IMR-90 (cell line): ENCODE data around the gene ABHD5. TPM values are rescaled to one million over a fixed set of nuclear protein-coding genes. Genes with fewer than 3 reads are reported as not detected.

ENCODE experiments used
- ATAC-seq: fragments of 200-7000 bp; cut with Tn5 transposase; 2 replicates; pipeline ENCODE4 v1.9.1; 2020; ENCODE audit warnings: low read depth, mild to moderate bottlenecking, moderate library complexity
- BruUV-seq: library from RNA; stranded (reverse); fragments of 400-500 nt; replicated peaks from 2 replicates; lab custom pipeline; 2021; lab: Mats Ljungman, UMichigan
- CTCF ChIA-PET: fragments of 300-600 bp; formaldehyde crosslinking; extraction: SDS; loops from one replicate; lab custom pipeline; 2021; ENCODE audit warnings: antibody characterized with exemption; lab: Yijun Ruan, JAX
- POLR2A ChIA-PET: fragments of 300-600 bp; sonication (Branson Sonifier 250); formaldehyde crosslinking; loops from one replicate; lab custom pipeline; 2022; ENCODE audit warnings: antibody characterized with exemption; ENCODE audit not compliant: unreplicated experiment; lab: Charles Lee
- DNase-seq: peaks from one replicate; pipeline ENCODE4 v3.0.0; 2013
- H2AFZ ChIP-seq: replicated peaks from 2 replicates; pipeline ENCODE3; 2013; ENCODE audit warnings: low read length, mild to moderate bottlenecking; ENCODE audit not compliant: poor library complexity
- H2AK5ac ChIP-seq: 2 replicates; pipeline ENCODE4 v1.6.1; 2013; ENCODE audit warnings: low read depth, low read length, inconsistent platforms
- H2AK9ac ChIP-seq: replicated peaks from 2 replicates; pipeline ENCODE3; 2013; ENCODE audit warnings: mild to moderate bottlenecking, low read depth, low read length, moderate library complexity; ENCODE audit not compliant: poor library complexity
- H2BK120ac ChIP-seq: 2 replicates; pipeline ENCODE4 v1.6.1; 2013; ENCODE audit warnings: low read depth, low read length, inconsistent platforms
- H2BK15ac ChIP-seq: 3 replicates; pipeline ENCODE4 v1.6.1; 2013; ENCODE audit warnings: low read depth, low read length, inconsistent platforms
- H2BK20ac ChIP-seq: 2 replicates; pipeline ENCODE4 v1.6.1; 2013; ENCODE audit warnings: low read depth, mild to moderate bottlenecking, inconsistent platforms, low read length, moderate library complexity
- H2BK5ac ChIP-seq: 2 replicates; pipeline ENCODE4 v1.6.1; 2013; ENCODE audit warnings: mild to moderate bottlenecking, low read depth, low read length, inconsistent platforms; ENCODE audit not compliant: poor library complexity, severe bottlenecking
- H3K14ac ChIP-seq: replicated peaks from 2 replicates; pipeline ENCODE4 v1.6.1; 2013; ENCODE audit warnings: low read depth, low read length, inconsistent platforms
- H3K18ac ChIP-seq: 2 replicates; pipeline ENCODE4 v1.6.1; 2013; ENCODE audit warnings: low read depth, low read length, control low read depth
- H3K23ac ChIP-seq: 2 replicates; pipeline ENCODE4 v1.6.1; 2013; ENCODE audit warnings: low read depth, low read length, inconsistent platforms
- H3K27ac ChIP-seq: 2 replicates; pipeline ENCODE4 v1.5.1; 2013; ENCODE audit warnings: mild to moderate bottlenecking, control low read depth, low read length; ENCODE audit not compliant: insufficient read depth
- H3K27me3 ChIP-seq: 2 replicates; pipeline ENCODE4 v1.6.1; 2013; ENCODE audit warnings: low read length; ENCODE audit not compliant: control insufficient read depth, insufficient read depth
- H3K36me3 ChIP-seq: 2 replicates; pipeline ENCODE4 v1.6.1; 2013; ENCODE audit warnings: low read length, mixed read lengths; ENCODE audit not compliant: control insufficient read depth, insufficient read depth
- H3K4ac ChIP-seq: 2 replicates; pipeline ENCODE4 v1.6.1; 2013; ENCODE audit warnings: low read depth, low read length, inconsistent platforms
- H3K4me1 ChIP-seq: 2 replicates; pipeline ENCODE4 v1.6.1; 2013; ENCODE audit warnings: low read length, mixed read lengths; ENCODE audit not compliant: control insufficient read depth, insufficient read depth
- H3K4me2 ChIP-seq: 2 replicates; pipeline ENCODE4 v1.6.1; 2013; ENCODE audit warnings: low read depth, mild to moderate bottlenecking, control low read depth, low read length, moderate library complexity
- H3K4me3 ChIP-seq: 2 replicates; pipeline ENCODE4 v1.5.1; 2013; ENCODE audit warnings: low read depth, mild to moderate bottlenecking, control low read depth, low read length, moderate library complexity; ENCODE audit not compliant: insufficient read depth
- H3K56ac ChIP-seq: 2 replicates; pipeline ENCODE4 v1.6.1; 2013; ENCODE audit warnings: low read length, inconsistent platforms; ENCODE audit not compliant: insufficient read depth; ENCODE audit errors: extremely low read depth
- H3K79me1 ChIP-seq, 2 experiments: 2 replicates each; pipeline ENCODE4 v1.6.1; 2013; ENCODE audit warnings: low read length in 2 of 2, inconsistent platforms in 1 of 2, low read depth in 1 of 2
- H3K9ac ChIP-seq: 2 replicates; pipeline ENCODE4 v1.6.1; 2013; ENCODE audit warnings: low read depth, low read length, control low read depth
- H3K9me1 ChIP-seq: 2 replicates; pipeline ENCODE4 v1.6.1; 2013; ENCODE audit warnings: low read length, inconsistent platforms; ENCODE audit not compliant: insufficient read depth
- H3K9me3 ChIP-seq: 2 replicates; pipeline ENCODE4 v1.6.1; 2013; ENCODE audit warnings: low read length; ENCODE audit not compliant: control insufficient read depth, insufficient read depth
- H4K20me1 ChIP-seq: 2 replicates; pipeline ENCODE4 v1.6.1; 2013; ENCODE audit warnings: low read length, inconsistent platforms; ENCODE audit not compliant: insufficient read depth
- H4K5ac ChIP-seq: 2 replicates; pipeline ENCODE4 v1.6.1; 2013; ENCODE audit warnings: mild to moderate bottlenecking, low read depth, low read length, control low read depth
- H4K8ac ChIP-seq, 2 experiments: 2 replicates each; pipeline ENCODE4 v1.6.1; 2013; ENCODE audit warnings: low read depth in 2 of 2, low read length in 2 of 2, control low read depth in 1 of 2, inconsistent platforms in 1 of 2
- H4K91ac ChIP-seq: 2 replicates; pipeline ENCODE4 v1.6.1; 2013; ENCODE audit warnings: low read depth, low read length, inconsistent platforms; ENCODE audit not compliant: insufficient read depth
- BHLHE40 ChIP-seq: fragments of 150-350 bp; IDR thresholded peaks from 2 replicates; pipeline ENCODE4 v1.6.1; 2016; ENCODE audit warnings: mild to moderate bottlenecking, low read depth, low read length
- CEBPB ChIP-seq: IDR thresholded peaks from 2 replicates; pipeline ENCODE4 v1.6.1; 2012; ENCODE audit warnings: low read depth, low read length, improper control_type of control experiment
- CHD1 ChIP-seq: IDR thresholded peaks from 2 replicates; pipeline ENCODE4 v1.6.1; 2012; ENCODE audit warnings: low read depth, low read length, improper control_type of control experiment
- FOS ChIP-seq: fragments of 150-350 bp; IDR thresholded peaks from 2 replicates; pipeline ENCODE4 v1.6.1; 2016; ENCODE audit warnings: low read depth, low read length
- MAFK ChIP-seq: IDR thresholded peaks from 2 replicates; pipeline ENCODE4 v1.6.1; 2012; ENCODE audit warnings: low read depth, low read length, improper control_type of control experiment
- MAZ ChIP-seq: IDR thresholded peaks from 2 replicates; pipeline ENCODE4 v1.6.1; 2012; ENCODE audit warnings: low read depth, mild to moderate bottlenecking, low read length, improper control_type of control experiment, moderate library complexity, borderline replicate concordance
- MXI1 ChIP-seq: IDR thresholded peaks from 2 replicates; pipeline ENCODE4 v1.6.1; 2012; ENCODE audit warnings: low read depth, mild to moderate bottlenecking, low read length, moderate library complexity, borderline replicate concordance
- NFE2L2 ChIP-seq: fragments of 150-350 bp; IDR thresholded peaks from 2 replicates; pipeline ENCODE4 v1.6.1; 2016; ENCODE audit warnings: low read depth, mild to moderate bottlenecking, low read length
- POLR2A ChIP-seq: IDR thresholded peaks from 2 replicates; pipeline ENCODE4 v1.6.1; 2012; ENCODE audit warnings: mild to moderate bottlenecking, low read depth, low read length
- RAD21 ChIP-seq: IDR thresholded peaks from 2 replicates; pipeline ENCODE4 v1.6.1; 2012; ENCODE audit warnings: low read length, improper control_type of control experiment
- RFX5 ChIP-seq: IDR thresholded peaks from 2 replicates; pipeline ENCODE4 v1.8.0; 2012; ENCODE audit warnings: low read depth, mild to moderate bottlenecking, low read length, moderate library complexity
- SMC3 ChIP-seq: fragments of 150-350 bp; IDR thresholded peaks from 2 replicates; pipeline ENCODE4 v1.6.1; 2016; ENCODE audit warnings: low read depth, mild to moderate bottlenecking, antibody characterized with exemption, low read length, moderate library complexity
- WGBS, 2 experiments: methylation state at CpG; one replicate each; pipeline versions ENCODE4 v1.1.5 to v1.1.7; 2013; ENCODE audit warnings: missing lambda C conversion rate in 2 of 2; ENCODE audit not compliant: insufficient read length in 1 of 2; ENCODE audit errors: extremely low coverage in 2 of 2; 5-methylcytosine and 5-hydroxymethylcytosine counted together
- dilution Hi-C: fragments of 300-500 bp; cut with HindIII; formaldehyde crosslinking; loops from one replicate; pipeline ENCODE4 v1.14.3; 2018; ENCODE audit warnings: low sequenced_read_pairs; ENCODE audit not compliant: unreplicated experiment
- in situ Hi-C: fragments of 300-500 bp; cut with MboI; formaldehyde crosslinking; loops from 3 replicates; pipeline ENCODE4 v1.14.3; 2019; ENCODE audit warnings: low sequenced_read_pairs, inconsistent platforms, mixed read lengths
- intact Hi-C: fragments of 100-400 bp; cut with micrococcal nuclease; formaldehyde crosslinking; loops from 2 replicates; pipeline ENCODE4 v1.10.0; 2022
- polyA plus RNA-seq, 3 experiments: library from polyadenylated mRNA; depleted of rRNA; stranded (reverse); fragments of >200 nt; gene quantifications; 2 replicates each; pipeline ENCODE4 v1.2.3, GENCODE V29; 2012; ENCODE audit warnings: low replicate concordance in 1 of 3
- total RNA-seq: library from RNA; depleted of rRNA; stranded (reverse); fragments of >200 nt; gene quantifications from 2 replicates; pipeline ENCODE4 v1.2.3, GENCODE V29; 2012
- TF ChIP-seq, protein P1 (sequence below): conservative IDR thresholded peaks from 2 replicates; pipeline ENCODE4 v1.5.1; 2012; ENCODE audit warnings: mild to moderate bottlenecking, low read depth, low read length, improper control_type of control experiment
- TF ChIP-seq, protein P2 (sequence below): fragments of 150-350 bp; IDR thresholded peaks from 2 replicates; pipeline ENCODE4 v1.6.1; 2017; ENCODE audit warnings: mild to moderate bottlenecking, antibody characterized with exemption, low read length, low read depth
- TF ChIP-seq, protein P3 (sequence below): fragments of 150-350 bp; IDR thresholded peaks from 2 replicates; pipeline ENCODE4 v1.6.1; 2016; ENCODE audit warnings: low read depth, mild to moderate bottlenecking, low read length, moderate library complexity, borderline replicate concordance

The ABHD5 gene
- total and polyA plus RNA-seq, 2 of the 4 experiments (the other 2 are of a cell fraction), result 15.8 to 33.2 TPM

DNA sequence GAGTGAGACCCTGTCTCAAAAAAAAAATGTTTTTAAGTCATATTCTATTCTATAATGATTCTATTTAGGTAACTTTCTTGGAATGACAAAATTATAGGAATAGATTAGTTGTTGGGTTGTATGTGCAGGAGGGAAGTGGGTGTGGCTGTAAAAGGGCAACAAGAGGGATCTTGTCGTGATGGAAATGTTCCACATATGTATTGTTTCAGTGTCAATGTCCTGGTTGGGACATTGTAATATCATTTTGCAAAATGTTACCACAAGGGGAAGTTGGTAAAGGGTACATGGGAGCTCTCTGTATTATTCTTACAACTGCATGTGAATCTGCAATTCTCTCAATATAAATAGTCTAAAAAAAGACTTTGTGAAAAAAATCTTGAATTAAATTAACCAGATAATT is 14.3 kb upstream of the ABHD5 start:
- no peak overlapping the region for H2BK20ac ChIP-seq
- no peak overlapping the region for H3K4me3 ChIP-seq
- ChIA-PET CTCF (no interaction called here), POLR2A (no interaction called here)
- no peak overlapping the region for H4K5ac ChIP-seq
- intact Hi-C loops, result no loop called here
- no peaks in the 10 kb centered on the region for H3K36me3 ChIP-seq
- H3K27me3 ChIP-seq, result no peaks in the 10 kb centered on the region
- H3K4ac ChIP-seq, result no peak overlapping the region
- H3K18ac ChIP-seq, result no peak overlapping the region
- no peak overlapping the region for H2BK15ac ChIP-seq
- H3K56ac ChIP-seq, result no peak overlapping the region
- no peaks in the 10 kb centered on the region for H4K20me1 ChIP-seq
- H3K9ac ChIP-seq, result no peak overlapping the region
- dilution Hi-C loops, result no loop called here
- H2BK120ac ChIP-seq, result no peak overlapping the region
- no peak overlapping the region for H3K4me2 ChIP-seq
- no peak overlapping the region for H2BK5ac ChIP-seq
- H3K9me3 ChIP-seq, result no peaks in the 10 kb centered on the region
- no peak overlapping the region for H2AK5ac ChIP-seq
- no peak overlapping the region for H3K27ac ChIP-seq
- H2AK9ac ChIP-seq, result no peak overlapping the region
- in situ Hi-C loops, result no loop called here
- no TSS peak for BruUV-seq
- ATAC-seq (no peak), DNase-seq (no peak)
- H2AFZ ChIP-seq, result no peak overlapping the region
- H4K8ac ChIP-seq, result no peak overlapping the region
- H3K14ac ChIP-seq, result no peak overlapping the region
- H3K79me1 ChIP-seq, result no peaks in the 10 kb centered on the region
- no peak overlapping the region for H4K91ac ChIP-seq
- no peaks in the 10 kb centered on the region for H3K4me1 ChIP-seq
- no CpG with 5 or more reads among the region's 1 CpG for WGBS, 2 experiments
- TF ChIP-seq SMC3 (no peak), CEBPB (no peak), POLR2A (no peak), CHD1 (no peak), MAFK (no peak), RAD21 (no peak), MAZ (no peak), FOS (no peak), MXI1 (no peak), NFE2L2 (no peak), BHLHE40 (no peak), RFX5 (no peak)
- TF ChIP-seq, protein P1, sequence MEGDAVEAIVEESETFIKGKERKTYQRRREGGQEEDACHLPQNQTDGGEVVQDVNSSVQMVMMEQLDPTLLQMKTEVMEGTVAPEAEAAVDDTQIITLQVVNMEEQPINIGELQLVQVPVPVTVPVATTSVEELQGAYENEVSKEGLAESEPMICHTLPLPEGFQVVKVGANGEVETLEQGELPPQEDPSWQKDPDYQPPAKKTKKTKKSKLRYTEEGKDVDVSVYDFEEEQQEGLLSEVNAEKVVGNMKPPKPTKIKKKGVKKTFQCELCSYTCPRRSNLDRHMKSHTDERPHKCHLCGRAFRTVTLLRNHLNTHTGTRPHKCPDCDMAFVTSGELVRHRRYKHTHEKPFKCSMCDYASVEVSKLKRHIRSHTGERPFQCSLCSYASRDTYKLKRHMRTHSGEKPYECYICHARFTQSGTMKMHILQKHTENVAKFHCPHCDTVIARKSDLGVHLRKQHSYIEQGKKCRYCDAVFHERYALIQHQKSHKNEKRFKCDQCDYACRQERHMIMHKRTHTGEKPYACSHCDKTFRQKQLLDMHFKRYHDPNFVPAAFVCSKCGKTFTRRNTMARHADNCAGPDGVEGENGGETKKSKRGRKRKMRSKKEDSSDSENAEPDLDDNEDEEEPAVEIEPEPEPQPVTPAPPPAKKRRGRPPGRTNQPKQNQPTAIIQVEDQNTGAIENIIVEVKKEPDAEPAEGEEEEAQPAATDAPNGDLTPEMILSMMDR, result no peak
- TF ChIP-seq, protein P2, sequence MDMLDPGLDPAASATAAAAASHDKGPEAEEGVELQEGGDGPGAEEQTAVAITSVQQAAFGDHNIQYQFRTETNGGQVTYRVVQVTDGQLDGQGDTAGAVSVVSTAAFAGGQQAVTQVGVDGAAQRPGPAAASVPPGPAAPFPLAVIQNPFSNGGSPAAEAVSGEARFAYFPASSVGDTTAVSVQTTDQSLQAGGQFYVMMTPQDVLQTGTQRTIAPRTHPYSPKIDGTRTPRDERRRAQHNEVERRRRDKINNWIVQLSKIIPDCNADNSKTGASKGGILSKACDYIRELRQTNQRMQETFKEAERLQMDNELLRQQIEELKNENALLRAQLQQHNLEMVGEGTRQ, result no peak
- TF ChIP-seq, protein P3, sequence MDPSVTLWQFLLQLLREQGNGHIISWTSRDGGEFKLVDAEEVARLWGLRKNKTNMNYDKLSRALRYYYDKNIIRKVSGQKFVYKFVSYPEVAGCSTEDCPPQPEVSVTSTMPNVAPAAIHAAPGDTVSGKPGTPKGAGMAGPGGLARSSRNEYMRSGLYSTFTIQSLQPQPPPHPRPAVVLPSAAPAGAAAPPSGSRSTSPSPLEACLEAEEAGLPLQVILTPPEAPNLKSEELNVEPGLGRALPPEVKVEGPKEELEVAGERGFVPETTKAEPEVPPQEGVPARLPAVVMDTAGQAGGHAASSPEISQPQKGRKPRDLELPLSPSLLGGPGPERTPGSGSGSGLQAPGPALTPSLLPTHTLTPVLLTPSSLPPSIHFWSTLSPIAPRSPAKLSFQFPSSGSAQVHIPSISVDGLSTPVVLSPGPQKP, result no peak
- no peaks in the 10 kb centered on the region for H3K9me1 ChIP-seq
- H3K23ac ChIP-seq, result no peak overlapping the region
